ENCODE results near the gene L2HGDH. TPM values are rescaled to one million over a fixed set of nuclear protein-coding genes. Genes with fewer than 3 reads are reported as not detected.

Gene L2HGDH
- total and polyA plus RNA-seq, 9 of the 15 experiments (the other 6 are each of a cell fraction or from before 2014, with no cell fraction given) = 1.7 to 16.1 (median 10.5) TPM

DNA sequence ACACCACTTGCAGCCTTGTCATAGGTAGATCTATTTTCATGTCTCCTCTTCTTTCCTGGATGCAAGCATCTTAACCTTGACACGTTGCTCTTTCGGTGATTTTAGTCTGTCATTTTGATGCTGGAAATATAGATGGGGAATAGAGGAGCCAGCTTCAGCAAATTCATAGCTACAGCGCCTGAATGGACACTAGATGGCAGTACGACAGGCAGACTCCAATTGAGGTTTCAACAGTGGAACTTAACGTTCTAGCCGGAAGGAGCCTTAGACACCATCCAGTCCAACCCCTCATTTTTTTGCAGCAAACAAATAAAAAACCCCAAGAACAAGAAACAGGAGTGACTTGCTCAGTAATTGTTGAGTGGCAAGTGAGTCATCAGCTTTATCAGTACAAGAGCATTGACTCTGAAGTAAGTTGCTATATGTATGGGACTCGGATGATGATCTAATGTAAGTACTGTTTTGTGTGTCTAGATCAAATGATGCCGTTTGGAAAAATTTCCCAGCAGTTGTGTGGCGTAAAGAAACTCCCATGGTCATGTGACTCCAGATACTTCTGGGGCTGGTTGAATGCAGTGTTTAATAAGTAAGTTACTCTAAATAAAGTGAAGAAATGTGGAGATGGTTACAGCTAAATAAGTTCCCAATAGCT lies 9.1 kb upstream of the L2HGDH start (continued):
- TF ChIP-seq GTF2A2 (tag; IDR thresholded peaks at IDR 0.05) = no peak
- TF ChIP-seq HDAC2 (IDR thresholded peaks at IDR 0.05) = 0 out of 2 replicates have a peak, but pooled peaks have one; percentile 65
- TF ChIP-seq ZEB2 (IDR thresholded peaks at IDR 0.05) = 0 out of 2 replicates have a peak, but pooled peaks have one; percentile 56
- TF ChIP-seq ZNF436 (CRISPR knock-in tag; IDR thresholded peaks at IDR 0.05) = no peak
- no peak for TF ChIP-seq IRF2 (CRISPR knock-in tag; IDR thresholded peaks at IDR 0.05)
- TF ChIP-seq ZC3H4 (CRISPR knock-in tag; IDR thresholded peaks at IDR 0.05; ENCODE audit: borderline replicate concordance) = no peak
- TF ChIP-seq, protein P1, sequence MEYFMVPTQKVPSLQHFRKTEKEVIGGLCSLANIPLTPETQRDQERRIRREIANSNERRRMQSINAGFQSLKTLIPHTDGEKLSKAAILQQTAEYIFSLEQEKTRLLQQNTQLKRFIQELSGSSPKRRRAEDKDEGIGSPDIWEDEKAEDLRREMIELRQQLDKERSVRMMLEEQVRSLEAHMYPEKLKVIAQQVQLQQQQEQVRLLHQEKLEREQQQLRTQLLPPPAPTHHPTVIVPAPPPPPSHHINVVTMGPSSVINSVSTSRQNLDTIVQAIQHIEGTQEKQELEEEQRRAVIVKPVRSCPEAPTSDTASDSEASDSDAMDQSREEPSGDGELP (CRISPR knock-in tag; IDR thresholded peaks at IDR 0.05; ENCODE audit: borderline replicate concordance) = no peak
- no peak for TF ChIP-seq ZNF274 (IDR thresholded peaks at IDR 0.05; ENCODE audit: borderline replicate concordance, low read depth, low read length)
- TF ChIP-seq, protein P2, sequence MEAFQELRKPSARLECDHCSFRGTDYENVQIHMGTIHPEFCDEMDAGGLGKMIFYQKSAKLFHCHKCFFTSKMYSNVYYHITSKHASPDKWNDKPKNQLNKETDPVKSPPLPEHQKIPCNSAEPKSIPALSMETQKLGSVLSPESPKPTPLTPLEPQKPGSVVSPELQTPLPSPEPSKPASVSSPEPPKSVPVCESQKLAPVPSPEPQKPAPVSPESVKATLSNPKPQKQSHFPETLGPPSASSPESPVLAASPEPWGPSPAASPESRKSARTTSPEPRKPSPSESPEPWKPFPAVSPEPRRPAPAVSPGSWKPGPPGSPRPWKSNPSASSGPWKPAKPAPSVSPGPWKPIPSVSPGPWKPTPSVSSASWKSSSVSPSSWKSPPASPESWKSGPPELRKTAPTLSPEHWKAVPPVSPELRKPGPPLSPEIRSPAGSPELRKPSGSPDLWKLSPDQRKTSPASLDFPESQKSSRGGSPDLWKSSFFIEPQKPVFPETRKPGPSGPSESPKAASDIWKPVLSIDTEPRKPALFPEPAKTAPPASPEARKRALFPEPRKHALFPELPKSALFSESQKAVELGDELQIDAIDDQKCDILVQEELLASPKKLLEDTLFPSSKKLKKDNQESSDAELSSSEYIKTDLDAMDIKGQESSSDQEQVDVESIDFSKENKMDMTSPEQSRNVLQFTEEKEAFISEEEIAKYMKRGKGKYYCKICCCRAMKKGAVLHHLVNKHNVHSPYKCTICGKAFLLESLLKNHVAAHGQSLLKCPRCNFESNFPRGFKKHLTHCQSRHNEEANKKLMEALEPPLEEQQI (IDR thresholded peaks at IDR 0.05) = 0 out of 2 replicates have a peak, but pooled peaks have one; percentile 29
- no peak for TF ChIP-seq SMARCA5 (IDR thresholded peaks at IDR 0.05)
- peak; percentile 40; the same call in 1 of the 2 replicates for TF ChIP-seq CREM (IDR thresholded peaks at IDR 0.05; ENCODE audit: low read depth)
- TF ChIP-seq BRF2 (IDR thresholded peaks at IDR 0.05; ENCODE audit: borderline replicate concordance, insufficient read depth, insufficient read length) = no peak
- peak; percentile 94 for TF ChIP-seq JUN (IDR thresholded peaks at IDR 0.05; ENCODE audit: borderline replicate concordance, low read depth, low read length)
- peak; percentile 79; the same call in 1 of the 2 replicates for TF ChIP-seq JUN (CRISPR knock-in tag; IDR thresholded peaks at IDR 0.05; ENCODE audit: borderline replicate concordance)
- TF ChIP-seq ETV1 (tag; conservative IDR thresholded peaks at IDR 0.05; ENCODE audit: low read depth) = peak; percentile 86
- TF ChIP-seq CXXC5 (CRISPR knock-in tag; IDR thresholded peaks at IDR 0.05) = 0 out of 2 replicates have a peak, but pooled peaks have one; percentile 15
- TF ChIP-seq, protein P3, sequence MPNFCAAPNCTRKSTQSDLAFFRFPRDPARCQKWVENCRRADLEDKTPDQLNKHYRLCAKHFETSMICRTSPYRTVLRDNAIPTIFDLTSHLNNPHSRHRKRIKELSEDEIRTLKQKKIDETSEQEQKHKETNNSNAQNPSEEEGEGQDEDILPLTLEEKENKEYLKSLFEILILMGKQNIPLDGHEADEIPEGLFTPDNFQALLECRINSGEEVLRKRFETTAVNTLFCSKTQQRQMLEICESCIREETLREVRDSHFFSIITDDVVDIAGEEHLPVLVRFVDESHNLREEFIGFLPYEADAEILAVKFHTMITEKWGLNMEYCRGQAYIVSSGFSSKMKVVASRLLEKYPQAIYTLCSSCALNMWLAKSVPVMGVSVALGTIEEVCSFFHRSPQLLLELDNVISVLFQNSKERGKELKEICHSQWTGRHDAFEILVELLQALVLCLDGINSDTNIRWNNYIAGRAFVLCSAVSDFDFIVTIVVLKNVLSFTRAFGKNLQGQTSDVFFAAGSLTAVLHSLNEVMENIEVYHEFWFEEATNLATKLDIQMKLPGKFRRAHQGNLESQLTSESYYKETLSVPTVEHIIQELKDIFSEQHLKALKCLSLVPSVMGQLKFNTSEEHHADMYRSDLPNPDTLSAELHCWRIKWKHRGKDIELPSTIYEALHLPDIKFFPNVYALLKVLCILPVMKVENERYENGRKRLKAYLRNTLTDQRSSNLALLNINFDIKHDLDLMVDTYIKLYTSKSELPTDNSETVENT (CRISPR knock-in tag; IDR thresholded peaks at IDR 0.05) = no peak
- TF ChIP-seq MTA2 (IDR thresholded peaks at IDR 0.05; ENCODE audit: low read depth) = no peak
- no peak for TF ChIP-seq LCOR (CRISPR knock-in tag; IDR thresholded peaks at IDR 0.05)
- peak; percentile 21; the same call in 1 of the 2 replicates for TF ChIP-seq ZNF316 (IDR thresholded peaks at IDR 0.05)
- TF ChIP-seq, protein P4, sequence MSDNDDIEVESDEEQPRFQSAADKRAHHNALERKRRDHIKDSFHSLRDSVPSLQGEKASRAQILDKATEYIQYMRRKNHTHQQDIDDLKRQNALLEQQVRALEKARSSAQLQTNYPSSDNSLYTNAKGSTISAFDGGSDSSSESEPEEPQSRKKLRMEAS (CRISPR knock-in tag; IDR thresholded peaks at IDR 0.05) = no peak
- no peak for TF ChIP-seq HMGN3 (IDR thresholded peaks at IDR 0.05; ENCODE audit: borderline replicate concordance, extremely low read depth, insufficient read length, low read depth, low read length)
- no peak for TF ChIP-seq ZNF431 (CRISPR knock-in tag; IDR thresholded peaks at IDR 0.05)
